Natural killer cell treated with Interleukin-12 subunit alpha and Interleukin-12 subunit beta and Interleukin-15 and Interleukin-18, amount 100 ng/mL, for 72 hours (primary cell): Measurements from ENCODE around the gene NRDE2. TPM values are rescaled to one million over a fixed set of nuclear protein-coding genes. Genes with fewer than 3 reads are reported as not detected.
"Not testable (repeated sequence)": the region's sequence is repeated elsewhere in the genome, so short reads cannot be mapped to it uniquely, and the experiment has no call there.

Experiments
- ATAC-seq, 2 donors: fragments of 150-1000 bp; cut with Tn5 transposase in 1 of 2; sonication (Bioruptor Pico), chemical (Tn5 transposase) in 1 of 2; 2 replicates each; pipeline ENCODE4 v1.10.0; 2021
- DNase-seq: peaks from one replicate; pipeline ENCODE4 v3.0.0; 2022; ENCODE audit warnings: low spot score
- H3K27ac Mint-ChIP-seq, 2 donors: 1 replicate in 1 of 2; 2 replicates in 1 of 2; pipeline ENCODE4 v1.8.0; 2022; ENCODE audit warnings: mixed read lengths in 2 of 2, mild to moderate bottlenecking in 1 of 2, moderate library complexity in 1 of 2
- H3K27me3 Mint-ChIP-seq, 2 donors: 1 replicate in 1 of 2; 2 replicates in 1 of 2; pipeline ENCODE4 v1.8.0; 2022; ENCODE audit warnings: mixed read lengths in 2 of 2
- H3K36me3 Mint-ChIP-seq: one replicate; pipeline ENCODE4 v1.8.0; 2022; ENCODE audit warnings: mixed read lengths
- H3K4me1 Mint-ChIP-seq, 2 donors: 1 replicate in 1 of 2; 2 replicates in 1 of 2; pipeline ENCODE4 v1.8.0; 2022; ENCODE audit warnings: low read depth in 2 of 2, mixed read lengths in 2 of 2, mild to moderate bottlenecking in 1 of 2
- H3K4me3 Mint-ChIP-seq: one replicate; pipeline ENCODE4 v1.8.0; 2022; ENCODE audit warnings: mixed read lengths
- H3K9me3 Mint-ChIP-seq: 2 replicates; pipeline ENCODE4 v1.8.0; 2022; ENCODE audit warnings: mixed read lengths
- total RNA-seq, 2 donors: library from RNA; stranded (reverse); gene quantifications; one replicate each; pipeline ENCODE4 v1.2.3, GENCODE V29; 2022

The NRDE2 gene
- total RNA-seq, 2 donors from 2014 or later: 20.2 to 49.6 TPM

- Mint-ChIP-seq H3K27me3 (no peaks in the 10 kb centered on the region), H3K9me3 (no peaks in the 10 kb centered on the region), H3K27ac (peak overlapping the region; percentile 21 to 35), H3K4me1 (peaks cover 7 to 13% of the 10 kb centered on the region in 2 donors), H3K4me3 (no peak overlapping the region), H3K36me3 (peaks cover 21% of the 10 kb centered on the region)
- DNase-seq (no peak), ATAC-seq (peak in 1 of 2 donors; percentile 49)
These were observed 67.8 kb downstream of the NRDE2 start for GRCh38 chr14:90263748-90264449.

- peaks cover 33% of the 10 kb centered on the region for H3K36me3 Mint-ChIP-seq
- no peaks in the 10 kb centered on the region for H3K9me3 Mint-ChIP-seq
- H3K4me1 Mint-ChIP-seq: peaks cover 30 to 31% of the 10 kb centered on the region in 2 donors
- peaks cover 17 to 28% of the 10 kb centered on the region in 2 donors for H3K27me3 Mint-ChIP-seq
- peak within 1 kb of the TSS; percentile 91 for H3K4me3 Mint-ChIP-seq
- ATAC-seq: peak; percentile 99
- H3K27ac Mint-ChIP-seq: peak within 1 kb of the TSS; percentile 98 to 99
- DNase-seq: peak; percentile 92
These were observed 75.2 kb downstream of the NRDE2 start, which contains the start of gene PSMC1 for GRCh38 chr14:90256354-90257131. Gene PSMC1, plus strand, starts transcription at chr14:90256553. Its CDS starts 45 bp downstream, at chr14:90256598.

GRCh38 chr14:90255871-90256270, 75.9 kb downstream of the NRDE2 start:
- Mint-ChIP-seq H3K9me3 (no peaks in the 10 kb centered on the region), H3K27me3 (peaks cover 17 to 28% of the 10 kb centered on the region in 2 donors), H3K4me3 (peak overlapping the region; percentile 91), H3K4me1 (peaks cover 25 to 31% of the 10 kb centered on the region in 2 donors), H3K27ac (peak overlapping the region; percentile 98 to 99), H3K36me3 (peaks cover 27% of the 10 kb centered on the region)
- no peak for ATAC-seq
- DNase-seq: no peak

- Mint-ChIP-seq H3K4me3 (no peak overlapping the region), H3K4me1 (peaks cover 24 to 29% of the 10 kb centered on the region in 2 donors), H3K27ac (no peak overlapping the region), H3K36me3 (peaks cover 25% of the 10 kb centered on the region), H3K9me3 (no peaks in the 10 kb centered on the region), H3K27me3 (peaks cover 17 to 36% of the 10 kb centered on the region in 2 donors)
- no peak for DNase-seq
- ATAC-seq: no peak
These were observed 77.9 kb downstream of the NRDE2 start for GRCh38 chr14:90253826-90254225.

GRCh38 chr14:90248594-90248993, 83.1 kb downstream of the NRDE2 start:
- no peak for DNase-seq

GRCh38 chr14:90247441-90247840, 84.3 kb downstream of the NRDE2 start:
- not testable (repeated sequence) for ATAC-seq, H3K27ac Mint-ChIP-seq, H3K9me3 Mint-ChIP-seq, DNase-seq, H3K4me1 Mint-ChIP-seq, H3K4me3 Mint-ChIP-seq, H3K36me3 Mint-ChIP-seq
- H3K27me3 Mint-ChIP-seq: peaks cover 15 to 33% of the 10 kb centered on the region in 2 donors

More at GRCh38 chr14:90248594-90248993, 83.1 kb downstream of the NRDE2 start:
- H3K4me1 Mint-ChIP-seq: no peaks in the 10 kb centered on the region
- H3K27me3 Mint-ChIP-seq: peaks cover 15 to 40% of the 10 kb centered on the region in 2 donors
- no peak for ATAC-seq
- no peaks in the 10 kb centered on the region for H3K36me3 Mint-ChIP-seq
- no peak overlapping the region for H3K27ac Mint-ChIP-seq
- H3K4me3 Mint-ChIP-seq: no peak overlapping the region
- H3K9me3 Mint-ChIP-seq: no peaks in the 10 kb centered on the region

GRCh38 chr14:90246936-90247335, 84.8 kb downstream of the NRDE2 start:
- Mint-ChIP-seq H3K4me1 (no peaks in the 10 kb centered on the region), H3K27ac (no peak overlapping the region), H3K27me3 (peaks cover 12 to 28% of the 10 kb centered on the region in 2 donors), H3K4me3 (no peak overlapping the region), H3K9me3 (no peaks in the 10 kb centered on the region), H3K36me3 (no peaks in the 10 kb centered on the region)
- ATAC-seq (no peak), DNase-seq (no peak)

GRCh38 chr14:90242444-90242843, 89.3 kb downstream of the NRDE2 start:
- ATAC-seq (no peak), DNase-seq (no peak)
- Mint-ChIP-seq H3K9me3 (peaks cover 19% of the 10 kb centered on the region), H3K36me3 (peaks cover 32% of the 10 kb centered on the region), H3K4me1 (no peaks in the 10 kb centered on the region), H3K27ac (no peak overlapping the region), H3K27me3 (peaks cover 8 to 9% of the 10 kb centered on the region in 2 donors), H3K4me3 (no peak overlapping the region)

GRCh38 chr14:90239139-90239538, 92.6 kb downstream of the NRDE2 start:
- no peak overlapping the region for H3K4me3 Mint-ChIP-seq
- peaks cover 37% of the 10 kb centered on the region for H3K36me3 Mint-ChIP-seq
- H3K27me3 Mint-ChIP-seq: peaks cover 14 to 22% of the 10 kb centered on the region in 2 donors
- peaks cover 4 to 5% of the 10 kb centered on the region in 2 donors for H3K4me1 Mint-ChIP-seq
- ATAC-seq: no peak
- DNase-seq: no peak
- no peak overlapping the region for H3K27ac Mint-ChIP-seq
- peaks cover 24% of the 10 kb centered on the region for H3K9me3 Mint-ChIP-seq

- H3K9me3 Mint-ChIP-seq: peaks cover 17% of the 10 kb centered on the region
- peak; percentile 76 to 78 for ATAC-seq
- H3K27ac Mint-ChIP-seq: no peak overlapping the region
These were observed 96.4 kb downstream of the NRDE2 start for GRCh38 chr14:90235179-90235976.

GRCh38 chr14:90229942-90230341, 101.8 kb downstream of the NRDE2 start:
- not testable (repeated sequence) for H3K27ac Mint-ChIP-seq, H3K4me3 Mint-ChIP-seq, DNase-seq, H3K9me3 Mint-ChIP-seq, H3K36me3 Mint-ChIP-seq, ATAC-seq, H3K4me1 Mint-ChIP-seq
- peaks cover 18 to 33% of the 10 kb centered on the region in 2 donors for H3K27me3 Mint-ChIP-seq

More at GRCh38 chr14:90235179-90235976, 96.4 kb downstream of the NRDE2 start:
- Mint-ChIP-seq H3K4me3 (no peak overlapping the region), H3K36me3 (peaks cover 27% of the 10 kb centered on the region), H3K27me3 (peaks cover 19 to 30% of the 10 kb centered on the region in 2 donors), H3K4me1 (peaks cover 4 to 5% of the 10 kb centered on the region in 2 donors)
- DNase-seq: peak; percentile 78

- DNase-seq (no peak), ATAC-seq (no peak)
- H3K9me3 Mint-ChIP-seq: no peaks in the 10 kb centered on the region
- H3K4me1 Mint-ChIP-seq: no peaks in the 10 kb centered on the region
- peaks cover 22 to 43% of the 10 kb centered on the region in 2 donors for H3K27me3 Mint-ChIP-seq
- no peak overlapping the region for H3K4me3 Mint-ChIP-seq
- H3K27ac Mint-ChIP-seq: no peak overlapping the region
- no peaks in the 10 kb centered on the region for H3K36me3 Mint-ChIP-seq
These were observed 103.3 kb downstream of the NRDE2 start for GRCh38 chr14:90228478-90228877.
